H1 (cell line): ENCODE measurements around the gene HOXD11. TPM values are rescaled to one million over a fixed set of nuclear protein-coding genes. Genes with fewer than 3 reads are reported as not detected.

Source experiments
- ATF2 ChIP-seq: IDR thresholded peaks from 2 replicates; pipeline ENCODE4 v1.6.1; 2012; ENCODE audit warnings: low read length, inconsistent platforms
- BACH1 ChIP-seq: IDR thresholded peaks from 2 replicates; pipeline ENCODE4 v1.6.1; 2012; ENCODE audit warnings: low read length, improper control_type of control experiment
- CBX5 ChIP-seq: fragments of 300-800, 300-1000 bp; sonication (generic); IDR thresholded peaks from 2 replicates; pipeline ENCODE4 v1.7.1; 2016; ENCODE audit warnings: antibody characterized with exemption, low read length, low read depth
- CBX8 ChIP-seq: fragments of 300-800, 300-1000 bp; sonication (generic); IDR thresholded peaks from 2 replicates; pipeline ENCODE4 v1.7.1; 2016; ENCODE audit warnings: low read depth, low read length, borderline replicate concordance
- CEBPB ChIP-seq: IDR thresholded peaks from 2 replicates; pipeline ENCODE4 v1.6.1; 2012; ENCODE audit warnings: low read depth, low read length
- CTCF ChIP-seq, 3 experiments: IDR thresholded peaks; 1 replicate in 2 of 3; 2 replicates in 1 of 3; pipeline versions ENCODE4 v1.5.1 to v1.6.1; 2011; ENCODE audit warnings: low read length in 3 of 3, mild to moderate bottlenecking in 3 of 3, inconsistent platforms in 2 of 3, low read depth in 1 of 3, moderate library complexity in 1 of 3; ENCODE audit not compliant: insufficient read depth in 1 of 3; ENCODE audit errors: control extremely low read depth in 1 of 3
- E2F6 ChIP-seq: IDR thresholded peaks from 2 replicates; pipeline ENCODE4 v1.6.1; 2012; ENCODE audit warnings: inconsistent platforms
- EZH2 ChIP-seq: fragments of 200-600 bp; sonication (generic); IDR thresholded peaks from 2 replicates; pipeline ENCODE4 v1.7.1; 2012; ENCODE audit warnings: low read depth, mild to moderate bottlenecking, moderate library complexity, low read length, inconsistent platforms; ENCODE audit not compliant: severe bottlenecking
- JUND ChIP-seq: IDR thresholded peaks from 2 replicates; pipeline ENCODE4 v1.6.1; 2011; ENCODE audit warnings: mild to moderate bottlenecking, improper control_type of control experiment, low read length
- KDM1A ChIP-seq: fragments of 200-600, 300-600 bp; sonication (generic); IDR thresholded peaks from 2 replicates; pipeline ENCODE4 v1.7.1; 2016; ENCODE audit warnings: mild to moderate bottlenecking, low read length, borderline replicate concordance
- KDM5A ChIP-seq: fragments of 200-600 bp; IDR thresholded peaks from 2 replicates; pipeline ENCODE4 v1.7.1; 2012; ENCODE audit warnings: mild to moderate bottlenecking, low read length, inconsistent platforms, mixed read lengths
- MAFK ChIP-seq: IDR thresholded peaks from 2 replicates; pipeline ENCODE4 v1.6.1; 2012; ENCODE audit warnings: low read depth, mild to moderate bottlenecking, improper control_type of control experiment, low read length
- MAX ChIP-seq: IDR thresholded peaks from 2 replicates; pipeline ENCODE4 v1.6.1; 2012; ENCODE audit warnings: inconsistent platforms
- NRF1 ChIP-seq: IDR thresholded peaks from 2 replicates; pipeline ENCODE4 v1.6.1; 2011; ENCODE audit warnings: mild to moderate bottlenecking, low read depth, low read length, improper control_type of control experiment
- RAD21 ChIP-seq, 2 experiments: IDR thresholded peaks in 1 of 2; conservative IDR thresholded peaks in 1 of 2; 2 replicates each; pipeline ENCODE4 v1.6.1; 2011; ENCODE audit warnings: low read depth in 2 of 2, low read length in 2 of 2, improper control_type of control experiment in 1 of 2, inconsistent platforms in 1 of 2, mild to moderate bottlenecking in 1 of 2, moderate library complexity in 1 of 2
- RBBP5 ChIP-seq: IDR thresholded peaks from 2 replicates; pipeline ENCODE4 v1.7.1; 2012; ENCODE audit warnings: low read depth, mild to moderate bottlenecking, inconsistent platforms, low read length, moderate library complexity, borderline replicate concordance
- SRF ChIP-seq: IDR thresholded peaks from 2 replicates; pipeline ENCODE4 v1.6.1; 2011; ENCODE audit warnings: mild to moderate bottlenecking, low read depth, low read length, moderate library complexity
- TBP ChIP-seq: IDR thresholded peaks from 2 replicates; pipeline ENCODE4 v1.6.1; 2011; ENCODE audit warnings: low read depth, low read length, improper control_type of control experiment
- TEAD4 ChIP-seq: IDR thresholded peaks from 2 replicates; pipeline ENCODE4 v1.6.1; 2012; ENCODE audit warnings: low read depth, low read length, inconsistent platforms, mixed read lengths
- YY1 ChIP-seq: IDR thresholded peaks from 2 replicates; pipeline ENCODE4 v1.6.1; 2011; ENCODE audit warnings: low read depth, mild to moderate bottlenecking, low read length
- polyA plus RNA-seq, 7 experiments: library from polyadenylated mRNA; depleted of rRNA in 3 of 7; stranded (reverse) in 5 of 7; unstranded in 2 of 7; fragments of >200 nt in 5 of 7; fragments of 200-250 nt in 2 of 7; gene quantifications; 1 replicate in 5 of 7; 2 replicates in 1 of 7; 4 replicates in 1 of 7; pipeline versions ENCODE4 v1.2.1 to v1.2.3, GENCODE V29; 2011 to 2013; ENCODE audit warnings: missing spikeins in 2 of 7, mixed read lengths in 2 of 7
- total RNA-seq: library from RNA; stranded (reverse); fragmentation: NEBNext Ultra II Directional; extraction: Animal tissue kit (Norgen Biotek cat#: 25700); gene quantifications from 2 replicates; pipeline ENCODE4 v1.2.1, GENCODE V29; 2021

HOXD11 gene
- total and polyA plus RNA-seq, 2 of the 8 experiments (the other 6 are each of a cell fraction or from before 2014, with no cell fraction given): not detected

- no peak for TF ChIP-seq TEAD4
- no peak for TF ChIP-seq CBX5
- TF ChIP-seq SRF: no peak
- no peak for TF ChIP-seq MAX
- no peak for TF ChIP-seq MAFK
- no peak for TF ChIP-seq CEBPB
- TF ChIP-seq JUND: no peak
- TF ChIP-seq RBBP5: no peak
- peak; percentile 97 for TF ChIP-seq EZH2
- peak; percentile 97; the same call in 1 of the 2 replicates for TF ChIP-seq CBX8
- TF ChIP-seq E2F6: no peak
- TF ChIP-seq BACH1: no peak
- no peak for TF ChIP-seq KDM1A
- no peak for TF ChIP-seq NRF1
- TF ChIP-seq CTCF (IDR thresholded peaks at IDR 0.05; ENCODE audit: control extremely low read depth in 1 of 3, insufficient read depth in 1 of 3, low read depth in 1 of 3, low read length in 3 of 3): no peak
- no peak for TF ChIP-seq ATF2
- no peak for TF ChIP-seq RAD21 (IDR thresholded peaks at IDR 0.05 in 1 of 2, conservative IDR thresholded peaks at IDR 0.05 in 1 of 2; ENCODE audit: low read depth in 2 of 2, low read length in 2 of 2)
- no peak for TF ChIP-seq TBP
- TF ChIP-seq YY1: no peak
- no peak for TF ChIP-seq KDM5A
Observed at GRCh38 chr2:176109192-176109901, 2.3 kb downstream of the HOXD11 start (continued).
